Liver (tissue), 9 donors: Measurements from ENCODE around the gene POLD2. TPM values are rescaled to one million over a fixed set of nuclear protein-coding genes. Genes with fewer than 3 reads are reported as not detected.

Source experiments
- DNase-seq: peaks from one replicate; pipeline ENCODE4 v3.0.0-alpha.2; 2017; ENCODE audit warnings: low spot score
- H3K27ac ChIP-seq, 2 donors: one replicate each; pipeline ENCODE4 v1.7.0; 2013; ENCODE audit warnings: inconsistent platforms in 2 of 2, low read length in 2 of 2, control low read depth in 1 of 2, low read depth in 1 of 2, mild to moderate bottlenecking in 1 of 2
- H3K27me3 ChIP-seq, 4 donors: one replicate each; pipeline versions ENCODE4 v1.6.1 to v1.7.0; 2013; ENCODE audit warnings: low read length in 3 of 4, inconsistent platforms in 1 of 4, mild to moderate bottlenecking in 1 of 4, moderate library complexity in 1 of 4; ENCODE audit not compliant: control insufficient read depth in 4 of 4, insufficient read depth in 4 of 4
- H3K36me3 ChIP-seq, 4 donors: one replicate each; pipeline versions ENCODE4 v1.6.1 to v1.7.0; 2013; ENCODE audit warnings: low read length in 3 of 4, mild to moderate bottlenecking in 3 of 4, low read depth in 1 of 4, moderate library complexity in 1 of 4; ENCODE audit not compliant: control insufficient read depth in 4 of 4, insufficient read depth in 3 of 4
- H3K4me1 ChIP-seq, 4 donors: one replicate each; pipeline versions ENCODE4 v1.6.1 to v1.7.0; 2013; ENCODE audit warnings: low read length in 3 of 4, mild to moderate bottlenecking in 3 of 4, moderate library complexity in 1 of 4; ENCODE audit not compliant: control insufficient read depth in 4 of 4, insufficient read depth in 4 of 4
- H3K4me3 ChIP-seq, 3 donors: one replicate each; pipeline versions ENCODE4 v1.6.1 to v1.7.0; 2013; ENCODE audit warnings: low read length in 3 of 3, control low read depth in 1 of 3, low read depth in 1 of 3, mild to moderate bottlenecking in 1 of 3
- H3K9ac ChIP-seq, 2 donors: one replicate each; pipeline ENCODE4 v1.7.0; 2013; ENCODE audit warnings: low read length in 2 of 2, mild to moderate bottlenecking in 2 of 2, moderate library complexity in 2 of 2, control low read depth in 1 of 2, low read depth in 1 of 2
- H3K9me3 ChIP-seq, 4 donors: one replicate each; pipeline versions ENCODE4 v1.6.1 to v1.7.0; 2013; ENCODE audit warnings: low read length in 3 of 4; ENCODE audit not compliant: control insufficient read depth in 4 of 4
- EGR1 ChIP-seq, 2 donors: IDR thresholded peaks; 2 replicates each; pipeline ENCODE4 v1.6.1; 2016 to 2018; ENCODE audit warnings: antibody characterized with exemption in 2 of 2, low read depth in 2 of 2
- FOXA1 ChIP-seq: IDR thresholded peaks from 2 replicates; pipeline ENCODE4 v1.6.1; 2016; ENCODE audit warnings: antibody characterized with exemption
- FOXA2 ChIP-seq: IDR thresholded peaks from 2 replicates; pipeline ENCODE4 v1.6.1; 2016; ENCODE audit warnings: antibody characterized with exemption
- GABPA ChIP-seq, 2 donors: IDR thresholded peaks in 1 of 2; conservative IDR thresholded peaks in 1 of 2; 2 replicates each; pipeline ENCODE4 v1.6.1; 2016; ENCODE audit warnings: antibody characterized with exemption in 2 of 2, mild to moderate bottlenecking in 1 of 2, moderate library complexity in 1 of 2
- HNF4G ChIP-seq: IDR thresholded peaks from 2 replicates; pipeline ENCODE4 v1.6.1; 2016; ENCODE audit warnings: antibody characterized with exemption
- JUND ChIP-seq, 2 donors: IDR thresholded peaks; 2 replicates each; pipeline ENCODE4 v1.6.1; 2016; ENCODE audit warnings: antibody characterized with exemption in 2 of 2
- NR2F2 ChIP-seq: IDR thresholded peaks from 2 replicates; pipeline ENCODE4 v1.6.1; 2016; ENCODE audit warnings: antibody characterized with exemption
- RAD21 ChIP-seq, 2 donors: IDR thresholded peaks; 2 replicates each; pipeline ENCODE4 v1.6.1; 2016; ENCODE audit warnings: antibody characterized with exemption in 2 of 2, mild to moderate bottlenecking in 2 of 2
- RXRA ChIP-seq, 2 donors: IDR thresholded peaks; 2 replicates each; pipeline ENCODE4 v1.6.1; 2017 to 2018; ENCODE audit warnings: antibody characterized with exemption in 2 of 2, mild to moderate bottlenecking in 1 of 2
- SP1 ChIP-seq: IDR thresholded peaks from 2 replicates; pipeline ENCODE4 v1.6.1; 2018; ENCODE audit warnings: antibody characterized with exemption, mild to moderate bottlenecking
- TAF1 ChIP-seq: conservative IDR thresholded peaks from 2 replicates; pipeline ENCODE4 v1.6.1; 2016; ENCODE audit warnings: antibody characterized with exemption, mild to moderate bottlenecking
- YY1 ChIP-seq: IDR thresholded peaks from 2 replicates; pipeline ENCODE4 v1.6.1; 2016; ENCODE audit warnings: antibody characterized with exemption, mild to moderate bottlenecking
- WGBS: extraction: QIAGEN DNeasy Blood & Tissue Kit; methylation state at CpG from one replicate; pipeline ENCODE4 v1.1.7; 2013; 5-methylcytosine and 5-hydroxymethylcytosine counted together
- polyA plus RNA-seq, 2 donors: library from polyadenylated mRNA; stranded (reverse) in 1 of 2; unstranded in 1 of 2; fragments of 200-250 nt in 1 of 2; fragments of >200 nt in 1 of 2; fragmentation: Nextera tagmentation in 1 of 2; extraction: Ambion mirVana in 1 of 2; gene quantifications; one replicate each; pipeline versions ENCODE4 v1.2.1 to v1.2.3, GENCODE V29; 2013 to 2015
- total RNA-seq, 2 donors: library from RNA; depleted of rRNA; stranded (reverse); fragments of >200 nt; gene quantifications; one replicate each; pipeline ENCODE4 v1.2.3, GENCODE V29; 2014
- TF ChIP-seq, protein P1 (sequence below): fragments of 150-350 bp; IDR thresholded peaks from 2 replicates; pipeline ENCODE4 v1.5.1; 2017; ENCODE audit warnings: improper control_type of control experiment, low read depth, low read length; ENCODE audit not compliant: missing input control
- TF ChIP-seq, protein P2 (sequence below): IDR thresholded peaks from 2 replicates; pipeline ENCODE4 v1.6.1; 2016; ENCODE audit warnings: antibody characterized with exemption, mild to moderate bottlenecking
- TF ChIP-seq, protein P3 (sequence below): IDR thresholded peaks from 2 replicates; pipeline ENCODE4 v1.6.1; 2016; ENCODE audit warnings: antibody characterized with exemption
- TF ChIP-seq, protein P4 (sequence below): IDR thresholded peaks from 2 replicates; pipeline ENCODE4 v1.6.1; 2016; ENCODE audit warnings: antibody characterized with exemption
- TF ChIP-seq, protein P5 (sequence below): IDR thresholded peaks from 2 replicates; pipeline ENCODE4 v1.6.1; 2016; ENCODE audit warnings: antibody characterized with exemption
- donor health status: healthy.
- donor health status: healthy.
- donor health status: healthy.
- donor health status: healthy.
- donor health status: healthy.

POLD2 gene
- total and polyA plus RNA-seq, 4 donors = 53.9 to 101 (median 85.3) TPM

DNA sequence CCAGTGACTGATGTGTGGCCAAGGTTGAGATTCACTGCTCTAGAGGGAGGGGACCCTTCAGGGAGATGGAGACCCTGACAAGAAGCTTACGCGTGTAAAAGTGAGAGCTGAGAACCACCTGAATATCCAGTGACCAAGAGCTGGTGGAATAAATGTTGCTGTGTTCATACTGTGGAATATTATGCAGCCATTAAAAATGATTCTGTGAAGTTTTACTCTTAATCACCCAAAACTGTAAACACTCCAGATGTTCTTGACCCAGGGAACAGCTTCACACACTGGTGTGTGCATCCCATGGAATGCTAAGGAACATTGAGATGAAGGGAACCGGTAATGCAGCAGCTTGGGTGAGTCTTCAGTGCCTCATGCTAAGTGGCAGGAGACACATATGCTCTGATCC is 36.7 kb downstream of the POLD2 start:
- H3K27me3 ChIP-seq = no peaks in the 10 kb centered on the region
- no peaks in the 10 kb centered on the region for H3K9me3 ChIP-seq
- no peak overlapping the region for H3K27ac ChIP-seq
- TF ChIP-seq JUND (IDR thresholded peaks at IDR 0.05) = no peak
- TF ChIP-seq, protein P1, sequence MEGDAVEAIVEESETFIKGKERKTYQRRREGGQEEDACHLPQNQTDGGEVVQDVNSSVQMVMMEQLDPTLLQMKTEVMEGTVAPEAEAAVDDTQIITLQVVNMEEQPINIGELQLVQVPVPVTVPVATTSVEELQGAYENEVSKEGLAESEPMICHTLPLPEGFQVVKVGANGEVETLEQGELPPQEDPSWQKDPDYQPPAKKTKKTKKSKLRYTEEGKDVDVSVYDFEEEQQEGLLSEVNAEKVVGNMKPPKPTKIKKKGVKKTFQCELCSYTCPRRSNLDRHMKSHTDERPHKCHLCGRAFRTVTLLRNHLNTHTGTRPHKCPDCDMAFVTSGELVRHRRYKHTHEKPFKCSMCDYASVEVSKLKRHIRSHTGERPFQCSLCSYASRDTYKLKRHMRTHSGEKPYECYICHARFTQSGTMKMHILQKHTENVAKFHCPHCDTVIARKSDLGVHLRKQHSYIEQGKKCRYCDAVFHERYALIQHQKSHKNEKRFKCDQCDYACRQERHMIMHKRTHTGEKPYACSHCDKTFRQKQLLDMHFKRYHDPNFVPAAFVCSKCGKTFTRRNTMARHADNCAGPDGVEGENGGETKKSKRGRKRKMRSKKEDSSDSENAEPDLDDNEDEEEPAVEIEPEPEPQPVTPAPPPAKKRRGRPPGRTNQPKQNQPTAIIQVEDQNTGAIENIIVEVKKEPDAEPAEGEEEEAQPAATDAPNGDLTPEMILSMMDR = no peak
- no peak for TF ChIP-seq HNF4G
- TF ChIP-seq, protein P2, sequence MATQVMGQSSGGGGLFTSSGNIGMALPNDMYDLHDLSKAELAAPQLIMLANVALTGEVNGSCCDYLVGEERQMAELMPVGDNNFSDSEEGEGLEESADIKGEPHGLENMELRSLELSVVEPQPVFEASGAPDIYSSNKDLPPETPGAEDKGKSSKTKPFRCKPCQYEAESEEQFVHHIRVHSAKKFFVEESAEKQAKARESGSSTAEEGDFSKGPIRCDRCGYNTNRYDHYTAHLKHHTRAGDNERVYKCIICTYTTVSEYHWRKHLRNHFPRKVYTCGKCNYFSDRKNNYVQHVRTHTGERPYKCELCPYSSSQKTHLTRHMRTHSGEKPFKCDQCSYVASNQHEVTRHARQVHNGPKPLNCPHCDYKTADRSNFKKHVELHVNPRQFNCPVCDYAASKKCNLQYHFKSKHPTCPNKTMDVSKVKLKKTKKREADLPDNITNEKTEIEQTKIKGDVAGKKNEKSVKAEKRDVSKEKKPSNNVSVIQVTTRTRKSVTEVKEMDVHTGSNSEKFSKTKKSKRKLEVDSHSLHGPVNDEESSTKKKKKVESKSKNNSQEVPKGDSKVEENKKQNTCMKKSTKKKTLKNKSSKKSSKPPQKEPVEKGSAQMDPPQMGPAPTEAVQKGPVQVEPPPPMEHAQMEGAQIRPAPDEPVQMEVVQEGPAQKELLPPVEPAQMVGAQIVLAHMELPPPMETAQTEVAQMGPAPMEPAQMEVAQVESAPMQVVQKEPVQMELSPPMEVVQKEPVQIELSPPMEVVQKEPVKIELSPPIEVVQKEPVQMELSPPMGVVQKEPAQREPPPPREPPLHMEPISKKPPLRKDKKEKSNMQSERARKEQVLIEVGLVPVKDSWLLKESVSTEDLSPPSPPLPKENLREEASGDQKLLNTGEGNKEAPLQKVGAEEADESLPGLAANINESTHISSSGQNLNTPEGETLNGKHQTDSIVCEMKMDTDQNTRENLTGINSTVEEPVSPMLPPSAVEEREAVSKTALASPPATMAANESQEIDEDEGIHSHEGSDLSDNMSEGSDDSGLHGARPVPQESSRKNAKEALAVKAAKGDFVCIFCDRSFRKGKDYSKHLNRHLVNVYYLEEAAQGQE = no peak
- TF ChIP-seq FOXA1 = no peak
- no peak for TF ChIP-seq RAD21 (IDR thresholded peaks at IDR 0.05)
- no peak for TF ChIP-seq EGR1 (IDR thresholded peaks at IDR 0.05; ENCODE audit: low read depth in 2 of 2)
- TF ChIP-seq SP1 = no peak
- TF ChIP-seq, protein P3, sequence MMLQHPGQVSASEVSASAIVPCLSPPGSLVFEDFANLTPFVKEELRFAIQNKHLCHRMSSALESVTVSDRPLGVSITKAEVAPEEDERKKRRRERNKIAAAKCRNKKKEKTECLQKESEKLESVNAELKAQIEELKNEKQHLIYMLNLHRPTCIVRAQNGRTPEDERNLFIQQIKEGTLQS = no peak
- H3K4me3 ChIP-seq = no peak overlapping the region
- peaks cover 4 to 36% (median 26%) of the 10 kb centered on the region in 4 donors for H3K4me1 ChIP-seq
- H3K9ac ChIP-seq = no peak overlapping the region
- WGBS = 99% methylated on average over 3 of the region's 3 CpGs
- DNase-seq = no peak
- no peaks in the 10 kb centered on the region for H3K36me3 ChIP-seq

DNA sequence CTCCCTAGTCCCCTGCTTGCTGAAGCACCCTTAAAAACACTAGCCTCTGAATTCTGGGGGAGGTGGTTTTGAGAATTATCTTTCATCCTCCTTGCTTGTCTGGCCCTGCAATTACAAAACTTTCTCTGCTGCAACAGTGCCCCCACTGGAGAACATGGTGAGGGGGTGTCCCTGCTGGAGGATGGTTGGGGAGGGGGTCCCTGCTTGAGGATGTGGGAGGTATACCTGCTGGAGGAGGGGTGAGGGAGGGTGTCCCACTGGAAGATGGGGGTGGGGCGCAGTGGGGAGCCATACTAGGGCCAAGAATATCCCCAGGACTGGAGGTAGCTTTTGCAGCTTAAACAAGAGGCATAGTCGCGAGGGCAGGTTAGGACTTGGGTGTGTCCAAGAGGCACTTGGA is 37.8 kb downstream of the POLD2 start:
- H3K4me1 ChIP-seq = peaks cover 4 to 37% (median 25%) of the 10 kb centered on the region in 4 donors
- no peaks in the 10 kb centered on the region for H3K27me3 ChIP-seq
- no peak overlapping the region for H3K27ac ChIP-seq
- no peak for TF ChIP-seq RXRA (IDR thresholded peaks at IDR 0.05)
- TF ChIP-seq, protein P4, sequence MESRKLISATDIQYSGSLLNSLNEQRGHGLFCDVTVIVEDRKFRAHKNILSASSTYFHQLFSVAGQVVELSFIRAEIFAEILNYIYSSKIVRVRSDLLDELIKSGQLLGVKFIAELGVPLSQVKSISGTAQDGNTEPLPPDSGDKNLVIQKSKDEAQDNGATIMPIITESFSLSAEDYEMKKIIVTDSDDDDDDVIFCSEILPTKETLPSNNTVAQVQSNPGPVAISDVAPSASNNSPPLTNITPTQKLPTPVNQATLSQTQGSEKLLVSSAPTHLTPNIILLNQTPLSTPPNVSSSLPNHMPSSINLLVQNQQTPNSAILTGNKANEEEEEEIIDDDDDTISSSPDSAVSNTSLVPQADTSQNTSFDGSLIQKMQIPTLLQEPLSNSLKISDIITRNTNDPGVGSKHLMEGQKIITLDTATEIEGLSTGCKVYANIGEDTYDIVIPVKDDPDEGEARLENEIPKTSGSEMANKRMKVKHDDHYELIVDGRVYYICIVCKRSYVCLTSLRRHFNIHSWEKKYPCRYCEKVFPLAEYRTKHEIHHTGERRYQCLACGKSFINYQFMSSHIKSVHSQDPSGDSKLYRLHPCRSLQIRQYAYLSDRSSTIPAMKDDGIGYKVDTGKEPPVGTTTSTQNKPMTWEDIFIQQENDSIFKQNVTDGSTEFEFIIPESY = no peak
- TF ChIP-seq, protein P3 = no peak
- TF ChIP-seq EGR1 (IDR thresholded peaks at IDR 0.05; ENCODE audit: low read depth in 2 of 2) = no peak
- TF ChIP-seq, protein P1 = no peak
- TF ChIP-seq JUND (IDR thresholded peaks at IDR 0.05) = no peak
- TF ChIP-seq GABPA (IDR thresholded peaks at IDR 0.05 in 1 of 2, conservative IDR thresholded peaks at IDR 0.05 in 1 of 2) = no peak
- no peak for TF ChIP-seq FOXA2
- no peak for TF ChIP-seq TAF1
- no peak for TF ChIP-seq SP1
- no peak for TF ChIP-seq FOXA1
- TF ChIP-seq, protein P2 = no peak
- TF ChIP-seq HNF4G = no peak
- no peak for TF ChIP-seq RAD21 (IDR thresholded peaks at IDR 0.05)
- no peak for TF ChIP-seq YY1
- TF ChIP-seq, protein P5, sequence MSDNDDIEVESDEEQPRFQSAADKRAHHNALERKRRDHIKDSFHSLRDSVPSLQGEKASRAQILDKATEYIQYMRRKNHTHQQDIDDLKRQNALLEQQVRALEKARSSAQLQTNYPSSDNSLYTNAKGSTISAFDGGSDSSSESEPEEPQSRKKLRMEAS = no peak
- TF ChIP-seq NR2F2 = no peak
- DNase-seq = no peak
- 98% methylated on average over 3 of the region's 3 CpGs for WGBS
- no peak overlapping the region for H3K4me3 ChIP-seq
- H3K9me3 ChIP-seq = no peaks in the 10 kb centered on the region
- H3K36me3 ChIP-seq = no peaks in the 10 kb centered on the region
- no peak overlapping the region for H3K9ac ChIP-seq
